ENCODE results near the gene ACSS3. TPM values are rescaled to one million over a fixed set of nuclear protein-coding genes. Genes with fewer than 3 reads are reported as not detected.
"Not testable (repeated sequence)": the region's sequence is repeated elsewhere in the genome, so short reads cannot be mapped to it uniquely, and the experiment has no call there.

ACSS3 gene
- total and polyA plus RNA-seq, 9 donors = 7.3 to 12.7 (median 8.8) TPM

GRCh38 chr12:81196595-81196994 lies 118.7 kb downstream of the ACSS3 start:
- H3K4me1 ChIP-seq (ENCODE audit: control insufficient read depth, insufficient read depth, low read length) = no peaks in the 10 kb centered on the region
- H3K27me3 ChIP-seq (ENCODE audit: control insufficient read depth, insufficient read depth, low read length) = no peaks in the 10 kb centered on the region
- 90% methylated on average over 1 of the region's 3 CpGs for WGBS (ENCODE audit: insufficient coverage)
- DNase-seq = no peak
- H3K36me3 ChIP-seq (ENCODE audit: control insufficient read depth, insufficient read depth, low read length) = no peaks in the 10 kb centered on the region
- no peak overlapping the region for H3K4me3 ChIP-seq (ENCODE audit: low read length)
- no peaks in the 10 kb centered on the region for H3K9me3 ChIP-seq (replicated peaks; ENCODE audit: control insufficient read depth, low read depth, low read length)
- no peak overlapping the region for H3K27ac ChIP-seq (ENCODE audit: low read length)

- H3K27me3 ChIP-seq (ENCODE audit: control insufficient read depth, insufficient read depth, low read length); H3K9me3 ChIP-seq (replicated peaks; ENCODE audit: control insufficient read depth, low read depth, low read length); DNase-seq; H3K4me1 ChIP-seq (ENCODE audit: control insufficient read depth, insufficient read depth, low read length); H3K4me3 ChIP-seq (ENCODE audit: low read length); H3K36me3 ChIP-seq (ENCODE audit: control insufficient read depth, insufficient read depth, low read length); H3K27ac ChIP-seq (ENCODE audit: low read length): not testable (repeated sequence)
- WGBS (ENCODE audit: insufficient coverage) = 50% methylated on average over 2 of the region's 6 CpGs
Observed at GRCh38 chr12:81200561-81200960, 122.7 kb downstream of the ACSS3 start.

GRCh38 chr12:81203671-81204204 lies 125.9 kb downstream of the ACSS3 start:
- Histone ChIP-seq H3K9me3 (replicated peaks; ENCODE audit: control insufficient read depth, low read depth, low read length) (no peaks in the 10 kb centered on the region), H3K27me3 (ENCODE audit: control insufficient read depth, insufficient read depth, low read length) (no peaks in the 10 kb centered on the region), H3K27ac (ENCODE audit: low read length) (no peak overlapping the region), H3K36me3 (ENCODE audit: control insufficient read depth, insufficient read depth, low read length) (no peaks in the 10 kb centered on the region), H3K4me1 (ENCODE audit: control insufficient read depth, insufficient read depth, low read length) (no peaks in the 10 kb centered on the region), H3K4me3 (ENCODE audit: low read length) (no peak overlapping the region)
- DNase-seq = peak; percentile 60
- no CpG with 5 or more reads among the region's 3 CpGs for WGBS (ENCODE audit: insufficient coverage)

- Histone ChIP-seq H3K4me3 (ENCODE audit: low read length) (no peak overlapping the region), H3K9me3 (replicated peaks; ENCODE audit: control insufficient read depth, low read depth, low read length) (no peaks in the 10 kb centered on the region), H3K27ac (ENCODE audit: low read length) (no peak overlapping the region), H3K36me3 (ENCODE audit: control insufficient read depth, insufficient read depth, low read length) (no peaks in the 10 kb centered on the region), H3K4me1 (ENCODE audit: control insufficient read depth, insufficient read depth, low read length) (no peaks in the 10 kb centered on the region), H3K27me3 (ENCODE audit: control insufficient read depth, insufficient read depth, low read length) (no peaks in the 10 kb centered on the region)
- DNase-seq = no peak
- WGBS (ENCODE audit: insufficient coverage) = no CpG with 5 or more reads among the region's 1 CpG
Observed at GRCh38 chr12:81205416-81205815, 127.5 kb downstream of the ACSS3 start.

GRCh38 chr12:81206429-81206828 lies 128.6 kb downstream of the ACSS3 start:
- no CpG with 5 or more reads among the region's 2 CpGs for WGBS (ENCODE audit: insufficient coverage)
- Histone ChIP-seq H3K9me3 (replicated peaks; ENCODE audit: control insufficient read depth, low read depth, low read length) (no peaks in the 10 kb centered on the region), H3K4me1 (ENCODE audit: control insufficient read depth, insufficient read depth, low read length) (no peaks in the 10 kb centered on the region), H3K4me3 (ENCODE audit: low read length) (no peak overlapping the region), H3K27ac (ENCODE audit: low read length) (no peak overlapping the region), H3K27me3 (ENCODE audit: control insufficient read depth, insufficient read depth, low read length) (no peaks in the 10 kb centered on the region), H3K36me3 (ENCODE audit: control insufficient read depth, insufficient read depth, low read length) (no peaks in the 10 kb centered on the region)
- no peak for DNase-seq

- Histone ChIP-seq H3K9me3 (replicated peaks; ENCODE audit: control insufficient read depth, low read depth, low read length) (no peaks in the 10 kb centered on the region), H3K27me3 (ENCODE audit: control insufficient read depth, insufficient read depth, low read length) (no peaks in the 10 kb centered on the region), H3K4me3 (ENCODE audit: low read length) (no peak overlapping the region), H3K36me3 (ENCODE audit: control insufficient read depth, insufficient read depth, low read length) (no peaks in the 10 kb centered on the region), H3K27ac (ENCODE audit: low read length) (no peak overlapping the region), H3K4me1 (ENCODE audit: control insufficient read depth, insufficient read depth, low read length) (no peaks in the 10 kb centered on the region)
- no peak for DNase-seq
- WGBS (ENCODE audit: insufficient coverage) = no CpG with 5 or more reads among the region's 1 CpG
Observed at GRCh38 chr12:81207173-81207572, 129.3 kb downstream of the ACSS3 start.

GRCh38 chr12:81207664-81208063 lies 129.8 kb downstream of the ACSS3 start:
- Histone ChIP-seq H3K27me3 (ENCODE audit: control insufficient read depth, insufficient read depth, low read length) (no peaks in the 10 kb centered on the region), H3K27ac (ENCODE audit: low read length) (no peak overlapping the region), H3K9me3 (replicated peaks; ENCODE audit: control insufficient read depth, low read depth, low read length) (no peaks in the 10 kb centered on the region), H3K4me3 (ENCODE audit: low read length) (no peak overlapping the region), H3K36me3 (ENCODE audit: control insufficient read depth, insufficient read depth, low read length) (no peaks in the 10 kb centered on the region), H3K4me1 (ENCODE audit: control insufficient read depth, insufficient read depth, low read length) (no peaks in the 10 kb centered on the region)
- no peak for DNase-seq
- no CpG with 5 or more reads among the region's 4 CpGs for WGBS (ENCODE audit: insufficient coverage)

- Histone ChIP-seq H3K4me1 (ENCODE audit: control insufficient read depth, insufficient read depth, low read length) (no peaks in the 10 kb centered on the region), H3K36me3 (ENCODE audit: control insufficient read depth, insufficient read depth, low read length) (no peaks in the 10 kb centered on the region), H3K4me3 (ENCODE audit: low read length) (no peak overlapping the region), H3K9me3 (replicated peaks; ENCODE audit: control insufficient read depth, low read depth, low read length) (no peaks in the 10 kb centered on the region), H3K27ac (ENCODE audit: low read length) (no peak overlapping the region), H3K27me3 (ENCODE audit: control insufficient read depth, insufficient read depth, low read length) (no peaks in the 10 kb centered on the region)
- WGBS (ENCODE audit: insufficient coverage) = 47% methylated on average over 4 of the region's 9 CpGs
- peak; percentile 46 for DNase-seq
Observed at GRCh38 chr12:81208187-81208911, 130.5 kb downstream of the ACSS3 start.

- Histone ChIP-seq H3K36me3 (ENCODE audit: control insufficient read depth, insufficient read depth, low read length) (no peaks in the 10 kb centered on the region), H3K9me3 (replicated peaks; ENCODE audit: control insufficient read depth, low read depth, low read length) (no peaks in the 10 kb centered on the region), H3K27ac (ENCODE audit: low read length) (no peak overlapping the region), H3K27me3 (ENCODE audit: control insufficient read depth, insufficient read depth, low read length) (no peaks in the 10 kb centered on the region), H3K4me3 (ENCODE audit: low read length) (no peak overlapping the region), H3K4me1 (ENCODE audit: control insufficient read depth, insufficient read depth, low read length) (no peaks in the 10 kb centered on the region)
- peak; percentile 43 for DNase-seq
Observed at GRCh38 chr12:81209012-81209411, 131.1 kb downstream of the ACSS3 start.

GRCh38 chr12:81209772-81210225 lies 131.9 kb downstream of the ACSS3 start:
- not testable (repeated sequence) for H3K27ac ChIP-seq (ENCODE audit: low read length)

More at GRCh38 chr12:81209772-81210225, 131.9 kb downstream of the ACSS3 start:
- DNase-seq; H3K9me3 ChIP-seq (replicated peaks; ENCODE audit: control insufficient read depth, low read depth, low read length); H3K36me3 ChIP-seq (ENCODE audit: control insufficient read depth, insufficient read depth, low read length); H3K4me3 ChIP-seq (ENCODE audit: low read length); H3K27me3 ChIP-seq (ENCODE audit: control insufficient read depth, insufficient read depth, low read length); H3K4me1 ChIP-seq (ENCODE audit: control insufficient read depth, insufficient read depth, low read length): not testable (repeated sequence)
- WGBS (ENCODE audit: insufficient coverage) = no CpG with 5 or more reads among the region's 2 CpGs
